OCI-LY1 (cell line): ENCODE results near the gene SESN1.
"Not testable (repeated sequence)": the region's sequence is repeated elsewhere in the genome, so short reads cannot be mapped to it uniquely, and the experiment has no call there.

Source experiments
- EZH2 ChIP-seq: fragments of 200-600 bp; sonication (generic), shearing (Covaris generic); IDR thresholded peaks from 2 replicates; pipeline ENCODE4 v1.8.0; 2017; ENCODE audit warnings: borderline replicate concordance, mixed run types, mild to moderate bottlenecking, antibody characterized with exemption, low read length, moderate library complexity, mixed read lengths
- TF ChIP-seq, protein P1 (sequence below): fragments of 200-600 bp; sonication (generic), shearing (Covaris generic); IDR thresholded peaks from 2 replicates; pipeline ENCODE4 v1.5.1; 2017; ENCODE audit warnings: mild to moderate bottlenecking, antibody characterized with exemption, low read length, moderate library complexity, mixed read lengths

GRCh38 chr6:109135600-109135999 is 41.0 kb upstream of the SESN1 start:
- TF ChIP-seq, protein P1, sequence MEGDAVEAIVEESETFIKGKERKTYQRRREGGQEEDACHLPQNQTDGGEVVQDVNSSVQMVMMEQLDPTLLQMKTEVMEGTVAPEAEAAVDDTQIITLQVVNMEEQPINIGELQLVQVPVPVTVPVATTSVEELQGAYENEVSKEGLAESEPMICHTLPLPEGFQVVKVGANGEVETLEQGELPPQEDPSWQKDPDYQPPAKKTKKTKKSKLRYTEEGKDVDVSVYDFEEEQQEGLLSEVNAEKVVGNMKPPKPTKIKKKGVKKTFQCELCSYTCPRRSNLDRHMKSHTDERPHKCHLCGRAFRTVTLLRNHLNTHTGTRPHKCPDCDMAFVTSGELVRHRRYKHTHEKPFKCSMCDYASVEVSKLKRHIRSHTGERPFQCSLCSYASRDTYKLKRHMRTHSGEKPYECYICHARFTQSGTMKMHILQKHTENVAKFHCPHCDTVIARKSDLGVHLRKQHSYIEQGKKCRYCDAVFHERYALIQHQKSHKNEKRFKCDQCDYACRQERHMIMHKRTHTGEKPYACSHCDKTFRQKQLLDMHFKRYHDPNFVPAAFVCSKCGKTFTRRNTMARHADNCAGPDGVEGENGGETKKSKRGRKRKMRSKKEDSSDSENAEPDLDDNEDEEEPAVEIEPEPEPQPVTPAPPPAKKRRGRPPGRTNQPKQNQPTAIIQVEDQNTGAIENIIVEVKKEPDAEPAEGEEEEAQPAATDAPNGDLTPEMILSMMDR: not testable (repeated sequence)
- TF ChIP-seq EZH2: not testable (repeated sequence)
